SK-N-MC (cell line): ENCODE results near the gene SRRM5.

ENCODE experiments used
- EZH2 ChIP-seq: fragments of 200-600 bp; sonication (generic); IDR thresholded peaks from one replicate; pipeline ENCODE4 v1.6.1; 2017; ENCODE audit warnings: antibody characterized with exemption
- FOXP2 ChIP-seq: optimal IDR thresholded peaks from 2 replicates; pipeline ENCODE3; 2011; ENCODE audit warnings: mild to moderate bottlenecking, moderate library complexity; ENCODE audit not compliant: insufficient read depth; ENCODE audit errors: extremely low read length, control extremely low read depth
- POLR2AphosphoS5 ChIP-seq: IDR thresholded peaks from 2 replicates; pipeline ENCODE4 v1.6.1; 2012; ENCODE audit warnings: mild to moderate bottlenecking, low read depth, low read length, borderline replicate concordance

DNA sequence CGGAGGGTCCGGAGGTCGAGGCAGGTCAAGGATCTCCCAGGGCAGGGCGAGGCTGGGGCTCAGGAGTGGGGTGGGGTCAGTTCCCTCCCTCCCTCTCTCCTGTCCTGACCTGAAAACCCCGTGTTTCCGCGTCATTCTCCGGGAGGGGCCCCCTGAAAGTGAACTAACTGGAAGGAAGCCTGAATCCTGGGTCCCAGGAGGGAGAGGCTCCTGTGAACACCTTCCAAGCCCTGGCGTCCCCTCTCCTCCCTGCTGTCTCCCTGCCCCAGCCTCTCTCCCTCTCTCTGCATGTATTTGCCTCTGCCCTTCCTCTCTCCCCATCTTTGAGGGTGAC lies 28.5 kb downstream of the SRRM5 start:
- no peak for TF ChIP-seq EZH2
- no peak for TF ChIP-seq POLR2AphosphoS5
- TF ChIP-seq FOXP2 = no peak
